ENCODE data around the gene TMEM176B.

DNA sequence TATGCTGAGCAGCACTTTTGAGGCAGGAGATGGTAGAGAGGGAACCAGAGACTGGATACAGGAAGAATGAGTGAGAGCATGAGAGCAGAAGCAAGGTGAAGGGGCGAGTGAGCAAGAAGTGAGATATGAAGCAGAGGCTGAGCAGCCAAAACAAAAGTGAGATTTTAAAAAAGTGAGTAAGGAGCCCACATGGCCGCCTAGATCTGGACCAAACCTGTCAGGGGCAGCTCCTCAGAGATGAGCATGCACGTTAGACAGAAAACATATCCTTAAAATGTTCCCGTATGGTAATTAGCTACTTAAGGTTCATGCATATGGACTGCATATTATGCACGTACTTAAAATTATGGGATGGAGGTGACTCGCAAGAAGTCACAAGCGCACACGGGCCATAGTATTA lies 22.9 kb upstream of the TMEM176B start:
- TF ChIP-seq GATA3 (IDR thresholded peaks at IDR 0.05; ENCODE audit: low read depth, low read length) (no peak), GATA2 (IDR thresholded peaks at IDR 0.05; ENCODE audit: low read depth, low read length) (no peak)

Measured in SH-SY5Y (cell line).